ENCODE data around the gene AMZ1.

AMZ1 gene

DNA sequence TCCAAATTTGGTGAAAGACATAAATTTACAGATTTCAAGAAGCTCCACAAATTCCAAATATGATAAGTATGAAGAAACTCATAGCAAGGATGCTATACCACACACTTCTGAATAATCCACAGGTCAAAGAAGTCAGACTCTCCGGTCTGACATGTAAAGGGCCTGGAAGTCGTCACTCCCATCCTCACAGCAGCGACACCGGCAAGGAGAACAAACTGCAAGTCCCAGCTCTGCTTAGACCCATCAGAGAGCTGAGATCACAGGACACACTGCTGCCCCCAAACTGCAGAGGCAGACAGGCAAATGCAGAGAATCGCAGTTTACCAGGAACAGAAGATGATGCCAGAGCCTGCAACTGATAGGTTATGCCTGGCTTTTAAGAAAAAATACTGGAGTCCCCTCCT is 62.0 kb downstream of the AMZ1 start:
- DNase-seq (ENCODE audit: low read depth in 2 of 2), result no peak

DNA sequence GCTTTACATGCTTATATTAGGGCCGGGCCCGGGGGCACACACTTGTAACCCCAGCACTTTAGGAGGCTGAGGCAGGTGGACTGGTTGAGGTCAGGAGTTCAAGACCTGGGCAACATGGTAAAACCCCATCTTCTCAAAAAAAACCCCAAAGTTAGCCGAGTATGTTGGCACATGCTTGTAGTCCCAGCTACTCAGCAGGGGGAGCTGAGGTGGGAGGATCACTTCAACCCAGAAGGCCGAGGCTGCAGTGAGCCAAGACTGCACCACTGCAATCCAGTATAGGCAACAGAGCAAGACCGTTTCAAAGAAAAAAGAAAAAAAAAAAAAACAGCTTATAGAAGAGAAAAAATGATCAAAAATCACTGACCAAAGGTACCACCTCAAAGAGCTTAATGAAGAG is 63.1 kb downstream of the AMZ1 start:
- DNase-seq (ENCODE audit: low read depth in 2 of 2), result no peak

DNA sequence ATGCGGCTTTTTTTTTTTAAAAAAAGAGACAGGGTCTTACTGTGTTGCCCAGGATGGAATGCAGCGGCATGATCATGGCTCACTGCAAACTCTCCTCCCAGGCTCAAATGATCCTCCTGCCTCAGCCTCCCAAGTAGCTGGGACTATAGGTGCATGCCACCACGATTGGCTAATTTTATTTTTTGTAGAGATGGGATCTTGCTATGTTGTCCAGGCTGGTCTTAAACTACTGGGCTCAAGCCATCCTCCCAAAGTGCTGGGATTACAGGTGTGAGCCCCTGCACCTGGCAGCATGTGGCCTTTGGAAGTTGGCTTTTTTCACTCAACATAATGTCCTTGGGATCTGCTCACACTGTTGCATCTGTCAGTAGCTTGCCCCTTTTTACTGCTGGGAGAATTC is 65.1 kb downstream of the AMZ1 start:
- no peak for DNase-seq (ENCODE audit: low read depth in 2 of 2)

DNA sequence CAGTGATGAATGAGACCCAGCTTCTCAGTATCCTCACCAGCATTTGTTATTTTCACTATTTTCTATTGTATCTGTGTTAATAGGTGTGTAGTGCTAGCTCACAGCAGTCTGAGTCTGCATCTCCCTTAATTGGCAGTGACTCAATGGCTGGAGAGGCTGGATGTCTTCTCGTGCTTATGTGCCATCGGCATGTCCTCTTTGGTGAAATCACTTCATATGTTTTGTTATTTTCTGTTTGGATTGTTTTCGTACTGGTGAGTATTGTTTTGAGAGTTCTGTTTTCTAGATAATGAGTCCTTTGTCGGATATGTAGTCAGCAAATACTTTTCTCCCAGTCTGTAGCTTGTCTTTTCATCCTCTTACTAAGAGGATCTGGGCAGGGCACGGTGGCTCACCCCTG is 66.1 kb downstream of the AMZ1 start:
- DNase-seq (ENCODE audit: low read depth in 2 of 2), result no peak

DNA sequence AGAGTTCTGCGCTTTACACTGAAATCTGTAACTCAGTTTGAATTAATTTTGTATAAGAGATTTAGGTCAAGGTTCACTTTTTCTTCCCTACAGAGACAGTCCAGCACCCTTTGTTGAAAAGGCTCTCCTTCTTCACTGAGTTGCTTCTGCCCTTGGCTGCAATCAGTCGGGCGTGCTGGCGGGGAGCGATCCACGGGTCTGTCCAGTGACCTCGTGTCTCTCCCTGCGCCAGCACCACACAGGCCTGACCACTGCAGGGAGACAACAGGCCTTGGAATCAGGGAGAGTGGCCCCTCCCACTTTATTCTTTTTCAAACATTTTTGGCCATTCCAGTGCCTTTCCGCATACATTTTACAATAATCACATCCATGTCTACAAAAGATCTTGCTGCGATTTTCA is 66.9 kb downstream of the AMZ1 start:
- DNase-seq (ENCODE audit: low read depth in 2 of 2), result no peak

DNA sequence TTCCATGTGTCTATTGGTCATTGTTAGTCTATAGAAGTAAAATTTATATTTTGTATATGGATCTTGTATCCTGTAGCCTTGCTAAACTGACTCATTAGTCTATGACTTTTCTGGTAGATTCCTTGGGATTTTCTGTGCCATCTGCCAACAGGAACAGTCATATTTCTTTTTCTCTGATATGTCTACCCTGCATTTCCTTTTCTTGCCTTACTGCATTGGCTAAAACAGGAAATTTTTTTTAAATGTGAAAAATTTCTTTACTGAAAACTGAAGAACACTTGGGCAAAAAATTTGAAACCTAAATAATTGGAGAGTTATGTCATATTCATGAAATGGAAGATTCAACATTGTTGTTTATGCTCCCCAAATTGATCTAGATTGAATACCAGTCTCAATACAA is 67.5 kb downstream of the AMZ1 start:
- DNase-seq (ENCODE audit: low read depth in 2 of 2), result no peak

DNA sequence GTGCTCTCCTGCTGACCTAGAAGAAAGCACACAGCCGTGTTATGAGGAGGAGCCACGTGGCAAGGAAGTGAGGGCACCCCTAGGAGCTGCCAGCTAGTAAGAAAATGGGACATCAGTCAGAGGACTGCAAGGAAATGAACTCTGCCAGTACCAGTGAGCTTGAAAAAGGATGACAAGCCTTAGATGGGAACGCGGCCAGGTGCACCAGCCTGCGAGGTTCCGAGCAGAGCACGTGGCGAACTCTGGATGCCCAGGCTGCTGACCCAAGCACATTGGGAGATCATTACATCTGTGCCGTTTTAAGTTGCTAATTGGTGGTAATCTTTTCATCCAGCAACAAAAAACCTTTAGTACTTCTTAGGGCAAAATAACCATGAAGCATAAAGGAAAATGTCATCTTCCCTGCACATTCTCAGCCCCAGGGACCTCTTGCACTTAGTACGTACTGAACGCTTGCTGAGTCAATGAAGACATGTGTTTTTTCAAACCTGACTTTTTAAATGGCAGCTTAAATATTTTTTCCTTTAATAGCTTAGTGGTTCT is 69.4 kb downstream of the AMZ1 start:
- no peak for DNase-seq (ENCODE audit: low read depth in 2 of 2)

DNA sequence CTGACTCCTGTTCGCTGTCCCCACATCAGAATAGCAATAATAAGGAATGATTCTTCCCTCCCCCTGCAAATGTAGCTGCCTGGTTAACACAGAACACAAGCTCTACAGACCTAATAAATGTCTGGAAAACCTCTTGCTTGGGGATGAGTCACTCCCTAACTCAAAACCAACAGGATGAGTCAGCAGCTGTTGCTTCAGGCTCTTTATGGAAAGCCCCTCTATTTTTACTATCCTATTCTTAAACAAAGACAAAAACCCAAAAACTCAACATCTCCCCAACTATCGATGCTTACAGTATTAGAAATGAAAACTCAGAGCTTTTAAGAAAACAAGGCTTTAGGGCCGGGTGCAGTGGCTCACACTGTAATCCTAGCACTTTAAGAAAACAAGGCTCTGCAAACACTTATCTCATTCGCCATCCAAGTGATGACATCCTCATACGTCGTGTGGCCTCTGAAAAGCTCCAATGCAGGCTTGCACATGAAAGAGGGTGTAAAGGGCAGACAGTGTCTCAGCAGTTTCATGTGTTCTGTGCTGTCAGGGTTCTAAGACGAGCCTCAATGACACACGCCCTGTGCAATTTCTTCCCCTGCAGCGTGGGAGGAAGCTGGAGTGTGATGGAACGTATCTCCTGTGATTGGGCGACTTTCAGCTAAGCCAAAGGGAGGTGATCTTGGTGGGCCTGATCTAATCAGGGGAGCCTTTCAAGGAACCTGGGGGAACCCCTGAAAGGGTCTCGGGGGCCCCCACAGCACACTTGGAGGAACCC is 70.1 kb downstream of the AMZ1 start:
- DNase-seq (ENCODE audit: low read depth in 2 of 2), result peak; percentile 51 to 70

DNA sequence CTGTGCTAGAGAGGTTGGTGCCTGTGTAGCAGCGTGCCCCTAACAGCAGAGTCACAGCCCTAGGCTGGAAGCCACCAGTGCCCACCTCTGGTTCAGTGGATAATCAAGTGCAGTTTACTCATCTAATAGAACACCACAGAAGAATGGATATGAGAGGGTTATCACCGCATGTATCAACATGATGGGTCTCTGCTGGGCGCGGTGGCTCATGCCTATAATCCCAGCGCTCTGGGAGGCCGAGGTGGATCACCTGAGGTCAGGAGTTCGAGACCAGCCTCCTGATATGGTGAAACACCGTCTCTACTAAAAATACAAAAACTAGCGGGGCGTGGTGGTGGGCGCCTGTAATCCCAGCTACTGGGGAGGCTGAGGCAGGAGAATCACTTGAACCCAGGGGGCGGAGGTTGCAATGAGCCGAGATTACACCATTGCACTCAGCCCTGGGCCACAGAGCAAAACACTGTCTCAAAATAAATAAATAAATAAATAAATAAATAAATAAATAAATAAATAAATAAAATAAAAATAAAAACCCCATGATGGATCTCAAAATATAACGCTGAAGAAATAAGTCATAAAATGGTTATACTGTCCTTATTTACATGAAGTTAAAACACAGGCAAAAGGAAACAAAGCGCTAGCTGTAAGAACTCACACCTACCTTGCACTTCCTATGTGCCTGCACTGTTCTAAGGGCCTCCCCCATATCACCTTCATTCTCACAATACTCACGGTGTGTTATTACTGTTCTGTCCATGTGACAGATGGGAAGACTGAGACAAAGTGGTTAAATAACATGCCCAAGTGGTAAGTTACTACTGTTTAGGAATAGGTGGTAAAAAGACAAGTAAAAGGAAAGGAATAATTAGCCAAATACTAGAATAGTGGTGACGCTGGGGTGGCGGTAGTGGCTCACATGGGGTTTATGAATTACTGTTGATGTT is 70.9 kb downstream of the AMZ1 start:
- DNase-seq (ENCODE audit: low read depth in 2 of 2), result no peak

DNA sequence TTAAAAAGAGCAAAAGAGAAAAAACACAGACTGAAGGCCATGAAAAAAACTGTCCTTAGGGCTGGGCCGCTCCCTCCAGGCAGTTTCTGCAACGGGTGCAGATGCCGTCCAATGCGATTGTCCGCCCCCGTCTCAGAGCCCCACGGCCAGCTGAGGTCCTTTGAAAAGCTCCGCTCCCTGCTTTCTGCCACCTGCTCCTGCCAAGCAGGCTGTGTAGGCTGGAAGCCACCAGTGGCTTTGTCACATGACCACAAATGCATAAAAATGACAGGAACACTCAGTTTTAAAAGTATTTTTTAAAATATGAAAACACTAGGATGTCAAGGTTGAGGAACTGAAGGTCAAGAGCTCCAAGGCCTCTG is 71.7 kb downstream of the AMZ1 start:
- DNase-seq (ENCODE audit: low read depth in 2 of 2), result no peak

DNA sequence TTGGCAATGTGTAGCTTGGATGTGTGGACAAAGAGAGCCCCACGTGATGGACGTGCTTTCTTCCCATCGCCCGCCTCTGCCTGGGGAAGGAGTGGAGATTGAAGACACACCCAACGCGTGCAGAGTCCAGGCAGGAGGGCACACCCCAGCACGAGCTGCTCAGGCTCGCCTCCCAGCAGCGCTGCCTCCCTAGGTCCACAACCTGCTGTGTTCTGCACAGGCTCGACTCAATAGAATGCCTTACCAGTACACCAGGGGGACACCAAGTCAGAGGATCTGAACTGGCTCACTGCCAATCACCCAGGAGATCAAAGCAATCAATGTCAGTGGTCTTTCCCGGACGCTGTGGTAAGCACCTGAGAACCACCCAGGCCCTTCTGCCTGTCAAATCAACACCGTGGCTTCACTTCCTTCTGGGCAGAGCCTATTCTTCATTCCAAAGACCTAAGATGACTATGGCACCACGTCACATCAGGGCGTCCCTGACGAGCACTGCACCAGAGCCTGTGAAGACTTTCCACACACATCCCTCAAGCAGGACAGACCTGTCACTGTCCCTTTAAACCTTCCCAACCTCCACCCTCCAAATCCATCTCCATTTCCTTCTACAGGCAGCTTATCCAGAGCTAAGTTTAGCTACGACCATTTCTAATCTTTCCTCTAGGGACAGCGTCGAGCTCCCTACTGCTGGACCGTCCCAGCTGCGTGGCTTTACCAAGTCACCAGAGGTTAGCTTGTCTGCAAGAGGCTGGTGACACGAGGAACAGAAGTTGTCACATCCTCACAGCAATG is 72.3 kb downstream of the AMZ1 start:
- DNase-seq (ENCODE audit: low read depth in 2 of 2), result no peak

DNA sequence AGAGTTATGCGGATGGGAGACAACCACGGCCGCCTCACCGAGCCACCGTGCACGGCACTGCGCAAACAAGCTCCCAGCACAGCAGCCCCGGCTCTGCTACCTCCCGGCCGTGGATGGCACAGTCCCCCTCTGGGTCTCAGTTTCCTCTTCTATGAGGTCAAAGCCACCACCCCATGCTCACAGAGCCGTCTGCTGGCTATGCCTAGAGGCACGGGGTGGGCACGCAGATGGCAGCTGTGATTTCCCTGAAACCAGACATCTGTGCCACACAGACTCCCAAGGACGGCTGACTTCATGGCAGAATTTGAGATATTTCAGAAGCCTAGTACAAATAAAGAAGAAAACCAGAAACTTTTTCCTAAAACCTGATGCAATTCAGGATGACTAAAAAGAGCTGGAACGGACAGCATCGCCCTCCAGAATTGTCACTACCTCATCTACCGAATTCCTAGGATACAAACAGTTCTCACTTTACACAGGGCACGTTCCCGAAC is 73.2 kb downstream of the AMZ1 start:
- DNase-seq (ENCODE audit: low read depth in 2 of 2), result no peak

DNA sequence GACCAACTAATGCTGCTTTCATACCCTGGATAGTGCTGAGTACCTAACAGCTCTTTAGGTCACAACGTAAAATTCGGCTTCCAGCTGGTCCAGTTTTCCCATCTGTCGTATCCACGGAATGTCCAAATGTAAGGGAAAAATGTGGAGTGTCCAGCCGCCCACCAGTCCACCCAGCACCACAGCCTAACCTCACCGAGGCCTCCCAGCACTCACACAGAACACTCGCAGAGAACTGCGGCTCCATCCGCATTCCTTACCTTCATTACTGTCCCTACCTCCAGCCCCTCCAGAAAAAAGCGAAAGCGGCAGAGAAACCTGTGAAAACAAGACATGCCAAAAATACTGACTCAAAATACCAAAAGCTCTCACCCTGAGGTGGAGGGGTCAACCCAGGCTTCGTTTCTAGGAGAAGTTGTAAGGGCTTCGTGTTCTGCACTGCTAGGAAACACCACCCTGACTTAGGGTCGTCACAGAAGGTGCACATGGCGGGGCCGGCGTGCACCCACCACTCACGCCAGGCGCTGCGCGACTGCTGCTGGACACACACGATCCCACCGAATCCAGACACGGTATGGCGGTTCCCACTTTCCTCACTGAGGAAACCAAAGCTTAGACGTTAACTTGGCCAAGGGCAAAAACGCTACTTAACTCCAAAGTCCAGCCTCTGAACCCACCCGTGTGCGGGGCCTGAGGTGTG is 73.9 kb downstream of the AMZ1 start:
- no peak for DNase-seq (ENCODE audit: low read depth in 2 of 2)

DNA sequence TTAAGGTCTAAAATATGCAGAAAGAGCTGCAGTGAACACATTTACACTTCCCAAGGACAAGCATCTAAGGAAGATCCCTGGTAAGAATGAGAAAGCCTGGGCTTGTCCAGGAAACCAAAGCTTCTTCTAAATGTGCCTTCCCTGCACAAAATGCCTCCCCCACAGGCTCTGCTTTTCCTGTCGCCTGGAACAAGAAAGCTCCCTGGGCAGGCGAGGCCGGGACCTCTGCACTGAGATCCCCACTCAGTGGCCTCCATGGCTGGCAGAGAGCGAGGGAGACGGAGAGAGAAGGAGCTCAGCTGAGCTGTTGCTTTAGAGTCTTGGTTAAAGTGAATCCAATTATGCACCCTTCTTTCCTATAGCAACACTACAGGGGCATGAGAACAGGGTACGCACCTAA is 75.6 kb downstream of the AMZ1 start:
- DNase-seq (ENCODE audit: low read depth in 2 of 2), result no peak

DNA sequence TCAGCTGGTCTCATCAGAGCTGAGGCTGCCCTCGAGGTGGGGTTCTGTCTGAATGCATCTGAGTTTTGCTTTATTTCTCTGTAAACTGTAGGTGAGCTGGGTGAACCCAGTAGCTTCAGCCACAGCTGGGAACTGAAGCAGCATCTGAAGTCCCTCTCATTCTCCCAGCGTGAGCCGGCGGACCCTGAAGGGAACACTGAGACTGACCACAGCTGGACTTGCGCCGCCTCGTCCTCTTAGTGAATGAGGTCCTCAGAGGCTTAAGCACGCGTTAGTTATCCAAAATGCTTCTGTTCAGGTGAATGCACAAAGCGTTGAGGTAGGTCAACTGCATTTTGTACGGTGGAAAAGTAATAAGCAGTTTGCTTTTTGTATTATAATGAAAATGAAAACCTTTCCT is 76.6 kb downstream of the AMZ1 start:
- DNase-seq (ENCODE audit: low read depth in 2 of 2), result no peak
